PC-3 (cell line): ENCODE data around the gene CAMK2B.

Source experiments
- EZH2phosphoT487 ChIP-seq: fragments of 300-600 bp; sonication (generic); IDR thresholded peaks from 2 replicates; pipeline ENCODE4 v1.6.1; 2018; ENCODE audit warnings: mild to moderate bottlenecking, antibody characterized with exemption, low read length, borderline replicate concordance
- TF ChIP-seq, protein P1 (sequence below): fragments of 300-600 bp; sonication (generic); conservative IDR thresholded peaks from 2 replicates; pipeline ENCODE4 v1.5.1; 2017; ENCODE audit warnings: antibody characterized with exemption, low read depth, mild to moderate bottlenecking, low read length

DNA sequence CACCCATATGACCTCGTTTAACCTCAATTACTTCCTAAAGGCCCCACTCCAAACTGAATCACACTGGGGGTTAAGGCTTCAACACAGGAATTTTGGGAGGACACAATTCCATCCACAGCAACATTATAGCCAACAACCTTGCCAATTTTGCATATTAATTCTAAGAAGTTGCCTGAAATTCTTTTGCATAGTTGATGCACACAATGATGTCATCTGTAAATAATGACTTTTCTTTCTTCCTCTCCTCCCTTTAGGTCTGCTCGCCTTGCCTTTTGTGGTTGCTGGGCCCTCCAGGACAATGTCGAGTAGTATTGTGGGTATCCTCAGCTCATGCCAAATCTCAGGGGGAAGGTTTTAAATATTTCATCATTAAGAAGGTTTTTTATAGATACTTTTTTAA lies 16.0 kb upstream of the CAMK2B start:
- no peak for TF ChIP-seq EZH2phosphoT487
- TF ChIP-seq, protein P1, sequence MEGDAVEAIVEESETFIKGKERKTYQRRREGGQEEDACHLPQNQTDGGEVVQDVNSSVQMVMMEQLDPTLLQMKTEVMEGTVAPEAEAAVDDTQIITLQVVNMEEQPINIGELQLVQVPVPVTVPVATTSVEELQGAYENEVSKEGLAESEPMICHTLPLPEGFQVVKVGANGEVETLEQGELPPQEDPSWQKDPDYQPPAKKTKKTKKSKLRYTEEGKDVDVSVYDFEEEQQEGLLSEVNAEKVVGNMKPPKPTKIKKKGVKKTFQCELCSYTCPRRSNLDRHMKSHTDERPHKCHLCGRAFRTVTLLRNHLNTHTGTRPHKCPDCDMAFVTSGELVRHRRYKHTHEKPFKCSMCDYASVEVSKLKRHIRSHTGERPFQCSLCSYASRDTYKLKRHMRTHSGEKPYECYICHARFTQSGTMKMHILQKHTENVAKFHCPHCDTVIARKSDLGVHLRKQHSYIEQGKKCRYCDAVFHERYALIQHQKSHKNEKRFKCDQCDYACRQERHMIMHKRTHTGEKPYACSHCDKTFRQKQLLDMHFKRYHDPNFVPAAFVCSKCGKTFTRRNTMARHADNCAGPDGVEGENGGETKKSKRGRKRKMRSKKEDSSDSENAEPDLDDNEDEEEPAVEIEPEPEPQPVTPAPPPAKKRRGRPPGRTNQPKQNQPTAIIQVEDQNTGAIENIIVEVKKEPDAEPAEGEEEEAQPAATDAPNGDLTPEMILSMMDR = no peak
